ENCODE data around the gene SNAP29.

DNA sequence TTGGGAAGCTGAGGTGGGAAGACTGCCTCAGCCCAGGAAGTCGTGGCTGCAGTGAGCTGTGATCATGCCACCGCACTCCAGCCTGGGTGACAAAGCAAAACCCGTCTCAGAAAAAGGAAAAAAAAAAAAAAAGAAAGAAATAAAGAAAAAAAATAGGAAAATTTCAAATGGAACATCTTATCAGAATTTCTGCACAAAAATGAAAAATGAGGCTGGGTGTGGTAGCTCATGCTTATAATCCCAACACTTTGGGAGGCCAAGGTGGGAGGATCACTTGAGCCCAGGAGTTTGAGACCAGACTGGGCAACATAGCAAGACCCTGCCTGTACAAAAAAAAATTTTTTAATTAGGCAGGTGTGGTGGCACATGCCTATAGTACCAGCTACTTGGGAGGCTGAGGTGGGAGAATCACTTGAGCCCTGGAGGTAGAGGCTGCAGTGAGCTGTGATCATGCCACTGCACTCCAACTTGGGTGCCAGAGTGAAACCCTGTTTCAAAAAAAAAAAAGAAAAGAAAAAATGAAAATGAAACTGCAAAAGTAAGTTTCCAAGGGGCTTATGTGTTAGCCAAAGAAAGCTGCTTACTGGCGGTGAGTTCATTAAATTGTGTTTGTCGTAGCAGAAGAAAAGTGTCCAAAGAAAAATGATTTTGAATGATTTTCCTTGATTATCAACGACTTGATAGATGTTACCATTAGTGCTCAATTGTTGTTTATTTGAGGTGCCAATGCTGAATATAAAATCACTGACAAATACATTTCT is 50.9 kb downstream of the SNAP29 start:
- TF ChIP-seq, protein P1, sequence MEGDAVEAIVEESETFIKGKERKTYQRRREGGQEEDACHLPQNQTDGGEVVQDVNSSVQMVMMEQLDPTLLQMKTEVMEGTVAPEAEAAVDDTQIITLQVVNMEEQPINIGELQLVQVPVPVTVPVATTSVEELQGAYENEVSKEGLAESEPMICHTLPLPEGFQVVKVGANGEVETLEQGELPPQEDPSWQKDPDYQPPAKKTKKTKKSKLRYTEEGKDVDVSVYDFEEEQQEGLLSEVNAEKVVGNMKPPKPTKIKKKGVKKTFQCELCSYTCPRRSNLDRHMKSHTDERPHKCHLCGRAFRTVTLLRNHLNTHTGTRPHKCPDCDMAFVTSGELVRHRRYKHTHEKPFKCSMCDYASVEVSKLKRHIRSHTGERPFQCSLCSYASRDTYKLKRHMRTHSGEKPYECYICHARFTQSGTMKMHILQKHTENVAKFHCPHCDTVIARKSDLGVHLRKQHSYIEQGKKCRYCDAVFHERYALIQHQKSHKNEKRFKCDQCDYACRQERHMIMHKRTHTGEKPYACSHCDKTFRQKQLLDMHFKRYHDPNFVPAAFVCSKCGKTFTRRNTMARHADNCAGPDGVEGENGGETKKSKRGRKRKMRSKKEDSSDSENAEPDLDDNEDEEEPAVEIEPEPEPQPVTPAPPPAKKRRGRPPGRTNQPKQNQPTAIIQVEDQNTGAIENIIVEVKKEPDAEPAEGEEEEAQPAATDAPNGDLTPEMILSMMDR (conservative IDR thresholded peaks at IDR 0.05 in 1 of 2, IDR thresholded peaks at IDR 0.05 in 1 of 2; ENCODE audit: extremely low read depth in 1 of 2, insufficient read depth in 1 of 2, low read depth in 1 of 2, low read length in 2 of 2) = no peak
- TF ChIP-seq EZH2 (IDR thresholded peaks at IDR 0.05; ENCODE audit: borderline replicate concordance, low read length) = no peak
